ENCODE results near the gene TCEA3. TPM values are rescaled to one million over a fixed set of nuclear protein-coding genes. Genes with fewer than 3 reads are reported as not detected.

Gene TCEA3
- total RNA-seq, 2 donors from 2014 or later, result 65.2 to 115 TPM

DNA sequence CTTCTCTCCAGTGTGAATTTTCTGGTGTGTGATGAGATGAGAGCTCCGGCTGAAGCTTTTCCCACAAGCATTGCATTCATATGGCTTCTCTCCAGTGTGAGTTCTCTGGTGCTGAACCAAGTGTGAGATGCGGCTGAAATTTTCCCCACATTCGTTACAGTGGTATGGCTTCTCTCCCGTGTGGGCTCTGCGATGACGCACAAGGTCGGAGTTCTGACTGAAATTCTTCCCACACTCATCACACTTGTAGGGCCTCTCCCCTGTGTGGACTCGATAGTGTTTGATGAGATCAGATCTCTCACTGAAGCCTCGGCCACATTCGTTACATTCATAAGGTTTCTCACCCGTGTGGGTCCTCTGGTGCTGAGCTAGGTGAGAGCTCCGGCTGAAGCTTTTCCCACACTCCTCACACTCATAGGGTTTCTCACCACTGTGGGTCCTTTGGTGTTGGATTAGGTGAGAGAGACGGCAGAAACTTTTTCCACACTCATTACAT lies 62.3 kb downstream of the TCEA3 start:
- H3K36me3 ChIP-seq, result peaks cover 11 to 24% of the 10 kb centered on the region in 2 donors
- intact Hi-C loops (cut with DNase I), result no loop called here
- no peak overlapping the region for H3K4me3 ChIP-seq
- peaks cover 3% of the 10 kb centered on the region for H3K4me1 ChIP-seq (replicated peaks)
- peaks cover 8% of the 10 kb centered on the region for H3K9me3 ChIP-seq
- H3K27me3 ChIP-seq (replicated peaks; ENCODE audit: insufficient read depth), result no peaks in the 10 kb centered on the region
- TF ChIP-seq POLR2A (IDR thresholded peaks at IDR 0.05) (no peak), POLR2AphosphoS5 (IDR thresholded peaks at IDR 0.05) (no peak), CTCF (IDR thresholded peaks at IDR 0.05) (no peak)
- 96% methylated on average over 12 of the region's 13 CpGs for WGBS
- no peak overlapping the region for H3K27ac ChIP-seq
- no peak for DNase-seq (ENCODE audit: low spot score)

DNA sequence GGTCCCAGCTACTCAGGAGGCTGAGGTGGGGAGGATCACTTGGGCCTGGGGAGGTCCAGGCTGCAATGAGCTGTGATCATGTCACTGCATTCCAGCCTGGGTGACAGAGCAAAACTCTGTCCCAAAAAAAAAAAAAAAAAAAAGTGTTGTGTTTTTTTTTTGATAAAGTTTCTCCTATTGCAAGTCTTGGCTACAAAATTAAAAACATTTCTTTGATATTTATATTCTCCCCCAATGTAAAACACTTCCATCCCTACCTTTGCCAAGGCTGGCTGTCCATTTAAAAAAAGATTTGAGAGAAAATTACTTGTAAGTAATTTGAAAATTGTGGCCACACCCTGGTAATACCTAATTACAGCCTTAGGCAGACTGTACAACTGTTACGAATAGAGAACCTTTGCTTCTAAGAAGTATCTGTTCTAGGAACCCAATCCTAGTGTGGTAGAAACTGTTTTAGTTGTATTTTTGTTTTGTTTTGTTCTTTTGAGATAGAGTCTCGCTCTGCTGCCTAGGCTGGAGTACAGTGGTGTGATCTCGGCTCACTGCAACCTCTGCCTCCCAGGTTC lies 66.2 kb downstream of the TCEA3 start:
- no peak for TF ChIP-seq POLR2A (IDR thresholded peaks at IDR 0.05)
- no peak for TF ChIP-seq CTCF (IDR thresholded peaks at IDR 0.05)
- TF ChIP-seq POLR2AphosphoS5 (IDR thresholded peaks at IDR 0.05), result no peak
- no peak overlapping the region for H3K27ac ChIP-seq
- H3K27me3 ChIP-seq (replicated peaks; ENCODE audit: insufficient read depth), result no peaks in the 10 kb centered on the region
- 96% methylated on average over 3 of the region's 3 CpGs for WGBS
- H3K4me1 ChIP-seq (replicated peaks), result no peaks in the 10 kb centered on the region
- peaks cover 8% of the 10 kb centered on the region for H3K9me3 ChIP-seq
- intact Hi-C loops (cut with DNase I), result no loop called here
- H3K4me3 ChIP-seq, result no peak overlapping the region
- DNase-seq (ENCODE audit: low spot score), result no peak
- peaks cover 11 to 16% of the 10 kb centered on the region in 2 donors for H3K36me3 ChIP-seq

DNA sequence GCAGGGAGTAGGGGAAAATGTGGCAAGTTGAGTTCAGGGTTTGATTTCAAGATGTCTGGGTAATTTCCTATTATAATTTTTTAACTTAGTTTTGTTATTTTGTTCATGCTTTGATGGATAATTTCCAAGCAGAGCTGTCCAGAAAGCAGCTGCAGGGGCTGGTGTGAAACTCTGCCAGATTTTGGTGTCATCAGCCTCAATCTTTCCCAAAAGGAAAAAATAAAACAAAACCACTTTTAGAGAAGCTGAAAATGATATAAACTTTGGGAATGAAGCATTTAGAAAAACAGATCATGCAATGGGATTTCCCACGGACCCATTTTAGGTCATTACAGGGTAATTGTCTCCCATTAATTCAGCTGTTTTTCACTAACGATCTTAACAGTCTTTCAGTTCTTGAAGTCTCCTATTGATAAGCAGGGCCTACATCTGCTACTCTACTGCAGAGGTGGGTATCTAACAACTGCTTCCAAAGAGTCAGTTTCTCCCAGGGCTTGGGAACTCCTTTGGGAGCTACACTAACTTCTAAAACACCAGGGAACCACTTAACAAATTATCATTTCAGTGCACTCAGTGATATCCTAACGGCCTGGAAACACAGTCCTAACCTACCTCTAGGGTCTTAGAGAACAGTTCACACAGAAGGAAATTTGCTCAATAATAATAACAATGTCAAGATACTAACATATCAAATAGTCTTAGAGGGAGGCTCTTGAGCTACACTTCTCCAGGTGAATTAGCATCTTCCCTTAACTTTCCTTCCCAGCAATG lies 67.2 kb downstream of the TCEA3 start:
- peaks cover 5% of the 10 kb centered on the region for H3K9me3 ChIP-seq
- 47% methylated on average over 3 of the region's 3 CpGs for WGBS
- no peak for DNase-seq (ENCODE audit: low spot score)
- TF ChIP-seq POLR2A (IDR thresholded peaks at IDR 0.05) (no peak), POLR2AphosphoS5 (IDR thresholded peaks at IDR 0.05) (no peak), CTCF (IDR thresholded peaks at IDR 0.05) (no peak)
- no peak overlapping the region for H3K27ac ChIP-seq
- H3K36me3 ChIP-seq, result peaks cover 3 to 7% of the 10 kb centered on the region in 2 donors
- no peaks in the 10 kb centered on the region for H3K27me3 ChIP-seq (replicated peaks; ENCODE audit: insufficient read depth)
- intact Hi-C loops (cut with DNase I), result no loop called here
- H3K4me1 ChIP-seq (replicated peaks), result no peaks in the 10 kb centered on the region
- no peak overlapping the region for H3K4me3 ChIP-seq

- intact Hi-C loops (cut with DNase I), result no loop called here
- H3K4me3 ChIP-seq, result no peak overlapping the region
- H3K36me3 ChIP-seq, result no peaks in the 10 kb centered on the region
- WGBS, result 84% methylated on average over 8 of the region's 8 CpGs
- H3K27ac ChIP-seq, result no peak overlapping the region
- no peaks in the 10 kb centered on the region for H3K4me1 ChIP-seq (replicated peaks)
- H3K9me3 ChIP-seq, result no peaks in the 10 kb centered on the region
- DNase-seq (ENCODE audit: low spot score), result no peak
- H3K27me3 ChIP-seq (replicated peaks; ENCODE audit: insufficient read depth), result no peaks in the 10 kb centered on the region
- TF ChIP-seq CTCF (IDR thresholded peaks at IDR 0.05), result no peak
- no peak for TF ChIP-seq POLR2AphosphoS5 (IDR thresholded peaks at IDR 0.05)
- TF ChIP-seq POLR2A (IDR thresholded peaks at IDR 0.05), result no peak
These were observed 67.9 kb downstream of the TCEA3 start for GRCh38 chr1:23356471-23357137.

Data from prostate gland (tissue), 2 donors.